SJCRH30 (cell line): ENCODE measurements around the gene FLNC. TPM values are rescaled to one million over a fixed set of nuclear protein-coding genes. Genes with fewer than 3 reads are reported as not detected.

Source experiments
- DNase-seq, 2 experiments: peaks; one replicate each; pipeline ENCODE4 v3.0.0-alpha.2; 2015 to 2020
- H3K27ac ChIP-seq: fragments of 250-450 bp; sonication (Bioruptor Pico); 2 replicates; pipeline ENCODE4 v1.5.1; 2020; ENCODE audit warnings: mild to moderate bottlenecking, moderate library complexity
- H3K27me3 ChIP-seq: fragments of 250-450 bp; sonication (Bioruptor Pico); 2 replicates; pipeline ENCODE4 v1.5.1; 2020; ENCODE audit warnings: mild to moderate bottlenecking, moderate library complexity
- H3K36me3 ChIP-seq: fragments of 250-450 bp; sonication (Bioruptor Pico); 2 replicates; pipeline ENCODE4 v1.5.1; 2020; ENCODE audit warnings: mild to moderate bottlenecking, moderate library complexity
- H3K4me1 ChIP-seq: fragments of 250-450 bp; sonication (Bioruptor Pico); 2 replicates; pipeline ENCODE4 v1.5.1; 2020; ENCODE audit warnings: mild to moderate bottlenecking, moderate library complexity
- H3K4me3 ChIP-seq: fragments of 250-450 bp; sonication (Bioruptor Pico); 2 replicates; pipeline ENCODE4 v1.5.1; 2020; ENCODE audit warnings: mild to moderate bottlenecking, moderate library complexity
- H3K9me3 ChIP-seq: fragments of 250-450 bp; sonication (Bioruptor Pico); replicated peaks from 2 replicates; pipeline ENCODE4 v1.5.1; 2020; ENCODE audit warnings: mild to moderate bottlenecking, moderate library complexity
- total RNA-seq: library from RNA; depleted of rRNA; stranded (reverse); fragments of >200 nt; shearing (Covaris generic); gene quantifications from 2 replicates; pipeline ENCODE4 v1.2.3, GENCODE V29; 2014

The FLNC gene
- total RNA-seq, 1 experiment from 2014 or later, result 158 TPM

- H3K27me3 ChIP-seq, result no peaks in the 10 kb centered on the region
- no peak overlapping the region for H3K4me3 ChIP-seq
- no peak for DNase-seq
- H3K27ac ChIP-seq, result no peak overlapping the region
- H3K9me3 ChIP-seq, result no peaks in the 10 kb centered on the region
- peaks cover 14% of the 10 kb centered on the region for H3K4me1 ChIP-seq
- peaks cover 3% of the 10 kb centered on the region; the same call in 1 of the 2 replicates for H3K36me3 ChIP-seq
These were observed 37.0 kb upstream of the FLNC start for GRCh38 chr7:128793181-128793547.

GRCh38 chr7:128794020-128794419 is 36.2 kb upstream of the FLNC start:
- DNase-seq, result no peak

GRCh38 chr7:128794436-128794835 is 35.8 kb upstream of the FLNC start:
- H3K4me3 ChIP-seq, result no peak overlapping the region
- H3K4me1 ChIP-seq, result peaks cover 14% of the 10 kb centered on the region

More at GRCh38 chr7:128794020-128794419, 36.2 kb upstream of the FLNC start:
- Histone ChIP-seq H3K9me3 (no peaks in the 10 kb centered on the region), H3K27me3 (no peaks in the 10 kb centered on the region), H3K36me3 (peaks cover 3% of the 10 kb centered on the region; the same call in 1 of the 2 replicates), H3K4me3 (no peak overlapping the region), H3K4me1 (peaks cover 14% of the 10 kb centered on the region), H3K27ac (no peak overlapping the region)

GRCh38 chr7:128795129-128795528 is 35.1 kb upstream of the FLNC start:
- Histone ChIP-seq H3K4me3 (no peak overlapping the region), H3K27me3 (no peaks in the 10 kb centered on the region), H3K4me1 (peaks cover 14% of the 10 kb centered on the region), H3K9me3 (no peaks in the 10 kb centered on the region), H3K27ac (no peak overlapping the region), H3K36me3 (peaks cover 3% of the 10 kb centered on the region; the same call in 1 of the 2 replicates)
- no peak for DNase-seq

More at GRCh38 chr7:128794436-128794835, 35.8 kb upstream of the FLNC start:
- Histone ChIP-seq H3K27ac (no peak overlapping the region), H3K36me3 (peaks cover 3% of the 10 kb centered on the region; the same call in 1 of the 2 replicates), H3K9me3 (no peaks in the 10 kb centered on the region), H3K27me3 (no peaks in the 10 kb centered on the region)
- DNase-seq, result no peak

GRCh38 chr7:128796327-128796726 is 33.9 kb upstream of the FLNC start:
- no peak overlapping the region for H3K4me3 ChIP-seq
- H3K36me3 ChIP-seq, result peaks cover 6% of the 10 kb centered on the region; the same call in 1 of the 2 replicates
- DNase-seq, result no peak
- H3K9me3 ChIP-seq, result no peaks in the 10 kb centered on the region
- H3K27ac ChIP-seq, result no peak overlapping the region
- H3K27me3 ChIP-seq, result no peaks in the 10 kb centered on the region
- H3K4me1 ChIP-seq, result peaks cover 10% of the 10 kb centered on the region

- Histone ChIP-seq H3K4me1 (no peaks in the 10 kb centered on the region; the same call in 1 of the 2 replicates), H3K36me3 (peaks cover 6% of the 10 kb centered on the region; the same call in 1 of the 2 replicates), H3K4me3 (no peak overlapping the region), H3K27ac (no peak overlapping the region), H3K27me3 (no peaks in the 10 kb centered on the region), H3K9me3 (no peaks in the 10 kb centered on the region)
- no peak for DNase-seq
These were observed 30.8 kb upstream of the FLNC start for GRCh38 chr7:128799451-128799850.

GRCh38 chr7:128800567-128800966 is 29.6 kb upstream of the FLNC start:
- Histone ChIP-seq H3K27me3 (no peaks in the 10 kb centered on the region), H3K36me3 (peaks cover 3% of the 10 kb centered on the region; the same call in 1 of the 2 replicates), H3K9me3 (no peaks in the 10 kb centered on the region), H3K4me1 (no peaks in the 10 kb centered on the region; the same call in 1 of the 2 replicates), H3K4me3 (no peak overlapping the region), H3K27ac (no peak overlapping the region)
- DNase-seq, result no peak

- Histone ChIP-seq H3K27ac (no peak overlapping the region), H3K4me1 (no peaks in the 10 kb centered on the region; the same call in 1 of the 2 replicates), H3K9me3 (no peaks in the 10 kb centered on the region), H3K4me3 (no peak overlapping the region), H3K27me3 (no peaks in the 10 kb centered on the region), H3K36me3 (peaks cover 3% of the 10 kb centered on the region; the same call in 1 of the 2 replicates)
- DNase-seq, result no peak
These were observed 29.2 kb upstream of the FLNC start for GRCh38 chr7:128801003-128801402.

GRCh38 chr7:128801667-128802418 is 28.4 kb upstream of the FLNC start:
- H3K4me1 ChIP-seq, result no peaks in the 10 kb centered on the region; the same call in 1 of the 2 replicates
- H3K4me3 ChIP-seq, result no peak overlapping the region
- DNase-seq, result no peak
- H3K9me3 ChIP-seq, result no peaks in the 10 kb centered on the region
- no peaks in the 10 kb centered on the region for H3K27me3 ChIP-seq
- H3K27ac ChIP-seq, result no peak overlapping the region
- H3K36me3 ChIP-seq, result peaks cover 6% of the 10 kb centered on the region; the same call in 1 of the 2 replicates

- no peaks in the 10 kb centered on the region; the same call in 1 of the 2 replicates for H3K4me1 ChIP-seq
- no peak overlapping the region for H3K27ac ChIP-seq
- no peak overlapping the region for H3K4me3 ChIP-seq
- H3K27me3 ChIP-seq, result no peaks in the 10 kb centered on the region
- H3K36me3 ChIP-seq, result peaks cover 6% of the 10 kb centered on the region
- H3K9me3 ChIP-seq, result no peaks in the 10 kb centered on the region
- DNase-seq, result no peak
These were observed 25.7 kb upstream of the FLNC start for GRCh38 chr7:128804484-128804883.

- H3K9me3 ChIP-seq, result no peaks in the 10 kb centered on the region
- H3K27me3 ChIP-seq, result no peaks in the 10 kb centered on the region
- DNase-seq, result no peak
- peaks cover 6% of the 10 kb centered on the region for H3K36me3 ChIP-seq
- no peak overlapping the region for H3K4me3 ChIP-seq
- no peak overlapping the region for H3K27ac ChIP-seq
- H3K4me1 ChIP-seq, result no peaks in the 10 kb centered on the region; the same call in 1 of the 2 replicates
These were observed 25.0 kb upstream of the FLNC start for GRCh38 chr7:128805225-128805624.

GRCh38 chr7:128807191-128807590 is 23.0 kb upstream of the FLNC start:
- no peaks in the 10 kb centered on the region; the same call in 1 of the 2 replicates for H3K4me1 ChIP-seq
- peaks cover 3% of the 10 kb centered on the region for H3K36me3 ChIP-seq
- no peak for DNase-seq
- H3K4me3 ChIP-seq, result no peak overlapping the region
- no peak overlapping the region for H3K27ac ChIP-seq
- H3K27me3 ChIP-seq, result no peaks in the 10 kb centered on the region
- H3K9me3 ChIP-seq, result no peaks in the 10 kb centered on the region

GRCh38 chr7:128809363-128809762 is 20.8 kb upstream of the FLNC start:
- Histone ChIP-seq H3K27me3 (no peaks in the 10 kb centered on the region), H3K9me3 (no peaks in the 10 kb centered on the region), H3K4me3 (no peak overlapping the region), H3K27ac (no peak overlapping the region), H3K4me1 (0 out of 2 replicates have a peak, but pooled peaks cover under 1% of the 10 kb centered on the region), H3K36me3 (peaks cover 3% of the 10 kb centered on the region; the same call in 1 of the 2 replicates)
- peak; percentile 20 to 37 for DNase-seq

- peaks cover 3% of the 10 kb centered on the region; the same call in 1 of the 2 replicates for H3K36me3 ChIP-seq
- no peaks in the 10 kb centered on the region for H3K27me3 ChIP-seq
- no peak for DNase-seq
- H3K9me3 ChIP-seq, result no peaks in the 10 kb centered on the region
- H3K4me1 ChIP-seq, result peaks cover 5% of the 10 kb centered on the region; the same call in 1 of the 2 replicates
- no peak overlapping the region for H3K4me3 ChIP-seq
- no peak overlapping the region for H3K27ac ChIP-seq
These were observed 19.7 kb upstream of the FLNC start for GRCh38 chr7:128810473-128810872.

- Histone ChIP-seq H3K4me3 (no peak overlapping the region), H3K27ac (no peak overlapping the region), H3K27me3 (no peaks in the 10 kb centered on the region), H3K9me3 (no peaks in the 10 kb centered on the region), H3K4me1 (peaks cover 5% of the 10 kb centered on the region; the same call in 1 of the 2 replicates), H3K36me3 (peaks cover 3% of the 10 kb centered on the region; the same call in 1 of the 2 replicates)
- DNase-seq, result no peak
These were observed 19.2 kb upstream of the FLNC start for GRCh38 chr7:128810997-128811396.
